ENCODE results near the gene ANKS3. TPM values are rescaled to one million over a fixed set of nuclear protein-coding genes. Genes with fewer than 3 reads are reported as not detected.

ANKS3 gene
- total and polyA plus RNA-seq, 9 donors = 6.7 to 37.4 (median 29.6) TPM

DNA sequence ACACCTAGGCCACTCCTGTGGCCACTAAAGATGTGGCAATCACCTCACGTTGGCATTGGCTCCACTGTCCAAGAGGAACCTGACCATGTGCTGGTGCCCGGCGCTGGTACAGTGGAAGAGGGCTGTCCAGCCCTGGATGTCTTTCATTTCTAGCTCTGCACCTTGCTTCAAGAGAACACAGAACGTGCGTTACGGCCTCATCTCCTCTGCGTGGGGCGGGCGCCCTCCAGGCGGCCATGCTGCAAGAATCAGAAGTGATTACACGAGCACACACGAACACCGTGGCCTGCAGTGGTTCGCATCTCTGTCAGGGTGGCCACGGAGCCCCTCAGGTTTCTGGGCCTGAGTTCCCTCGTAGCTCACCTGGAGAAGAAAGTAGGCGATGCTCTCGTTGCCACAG, 7.5 kb downstream of the ANKS3 start:
- 90 to 92% (median 91%) methylated on average over 18 of the region's 18 CpGs for WGBS, 3 donors
- intact Hi-C loops (cut with DNase I) = loop anchor here in 1 of 4 donors (10.0 kb wide), 1 partner anchor 118 kb away; the partner anchor contains the start of genes GLYR1 and UBN1
- no peaks in the 10 kb centered on the region for H3K36me3 ChIP-seq

DNA sequence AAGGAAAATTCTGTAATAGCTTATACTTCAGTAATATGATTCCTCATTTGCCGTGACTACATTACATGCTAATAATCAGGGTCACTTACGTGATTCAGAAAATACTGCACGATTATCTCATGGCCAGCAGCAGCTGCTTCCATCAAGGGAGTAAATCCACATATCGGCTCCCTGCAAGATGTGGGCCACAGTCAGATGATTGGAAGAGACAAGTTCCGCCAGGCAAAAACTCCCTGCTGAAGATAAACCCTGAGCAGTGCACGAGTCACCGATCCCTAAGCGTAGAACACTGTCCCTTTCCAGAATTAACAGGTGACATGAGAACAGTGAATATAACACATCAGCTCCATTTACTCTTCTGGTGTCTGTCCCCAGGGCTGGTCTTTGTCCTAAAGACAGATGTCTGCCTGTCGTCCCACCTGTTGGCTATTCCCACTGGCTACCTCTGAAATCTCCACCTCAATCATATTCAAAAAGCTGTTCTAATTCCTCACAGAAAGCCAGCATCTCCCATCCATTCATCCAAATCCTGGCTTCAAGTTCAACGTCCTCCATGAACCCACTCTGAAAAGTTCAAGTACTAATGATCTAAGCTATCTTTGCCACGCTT, 9.3 kb downstream of the ANKS3 start:
- no peak overlapping the region for H3K27ac ChIP-seq
- no peaks in the 10 kb centered on the region for H3K27me3 ChIP-seq
- H3K9me3 ChIP-seq = no peaks in the 10 kb centered on the region
- no peaks in the 10 kb centered on the region for H3K4me1 ChIP-seq (ENCODE audit: insufficient read depth)
- no peak for DNase-seq
- no peaks in the 10 kb centered on the region for H3K36me3 ChIP-seq
- no peak overlapping the region for H3K4me3 ChIP-seq
- 82 to 87% (median 83%) methylated on average over 11 of the region's 11 CpGs for WGBS, 3 donors
- intact Hi-C loops (cut with DNase I) = loop anchor here in 1 of 4 donors (10.0 kb wide), 1 partner anchor 120 kb away; the partner anchor contains the start of genes GLYR1 and UBN1
- TF ChIP-seq, protein P1, sequence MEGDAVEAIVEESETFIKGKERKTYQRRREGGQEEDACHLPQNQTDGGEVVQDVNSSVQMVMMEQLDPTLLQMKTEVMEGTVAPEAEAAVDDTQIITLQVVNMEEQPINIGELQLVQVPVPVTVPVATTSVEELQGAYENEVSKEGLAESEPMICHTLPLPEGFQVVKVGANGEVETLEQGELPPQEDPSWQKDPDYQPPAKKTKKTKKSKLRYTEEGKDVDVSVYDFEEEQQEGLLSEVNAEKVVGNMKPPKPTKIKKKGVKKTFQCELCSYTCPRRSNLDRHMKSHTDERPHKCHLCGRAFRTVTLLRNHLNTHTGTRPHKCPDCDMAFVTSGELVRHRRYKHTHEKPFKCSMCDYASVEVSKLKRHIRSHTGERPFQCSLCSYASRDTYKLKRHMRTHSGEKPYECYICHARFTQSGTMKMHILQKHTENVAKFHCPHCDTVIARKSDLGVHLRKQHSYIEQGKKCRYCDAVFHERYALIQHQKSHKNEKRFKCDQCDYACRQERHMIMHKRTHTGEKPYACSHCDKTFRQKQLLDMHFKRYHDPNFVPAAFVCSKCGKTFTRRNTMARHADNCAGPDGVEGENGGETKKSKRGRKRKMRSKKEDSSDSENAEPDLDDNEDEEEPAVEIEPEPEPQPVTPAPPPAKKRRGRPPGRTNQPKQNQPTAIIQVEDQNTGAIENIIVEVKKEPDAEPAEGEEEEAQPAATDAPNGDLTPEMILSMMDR (IDR thresholded peaks at IDR 0.05) = no peak
- TF ChIP-seq POLR2A (IDR thresholded peaks at IDR 0.05) (no peak), EP300 (IDR thresholded peaks at IDR 0.05) (no peak)

More for the DNA sequence above, 7.5 kb downstream of the ANKS3 start:
- no peak for DNase-seq
- Histone ChIP-seq H3K9me3 (no peaks in the 10 kb centered on the region), H3K4me3 (no peak overlapping the region), H3K27ac (no peak overlapping the region), H3K4me1 (ENCODE audit: insufficient read depth) (no peaks in the 10 kb centered on the region), H3K27me3 (no peaks in the 10 kb centered on the region)
- no peak for TF ChIP-seq EP300 (IDR thresholded peaks at IDR 0.05)
- no peak for TF ChIP-seq POLR2A (IDR thresholded peaks at IDR 0.05)
- TF ChIP-seq, protein P1 (IDR thresholded peaks at IDR 0.05) = no peak

DNA sequence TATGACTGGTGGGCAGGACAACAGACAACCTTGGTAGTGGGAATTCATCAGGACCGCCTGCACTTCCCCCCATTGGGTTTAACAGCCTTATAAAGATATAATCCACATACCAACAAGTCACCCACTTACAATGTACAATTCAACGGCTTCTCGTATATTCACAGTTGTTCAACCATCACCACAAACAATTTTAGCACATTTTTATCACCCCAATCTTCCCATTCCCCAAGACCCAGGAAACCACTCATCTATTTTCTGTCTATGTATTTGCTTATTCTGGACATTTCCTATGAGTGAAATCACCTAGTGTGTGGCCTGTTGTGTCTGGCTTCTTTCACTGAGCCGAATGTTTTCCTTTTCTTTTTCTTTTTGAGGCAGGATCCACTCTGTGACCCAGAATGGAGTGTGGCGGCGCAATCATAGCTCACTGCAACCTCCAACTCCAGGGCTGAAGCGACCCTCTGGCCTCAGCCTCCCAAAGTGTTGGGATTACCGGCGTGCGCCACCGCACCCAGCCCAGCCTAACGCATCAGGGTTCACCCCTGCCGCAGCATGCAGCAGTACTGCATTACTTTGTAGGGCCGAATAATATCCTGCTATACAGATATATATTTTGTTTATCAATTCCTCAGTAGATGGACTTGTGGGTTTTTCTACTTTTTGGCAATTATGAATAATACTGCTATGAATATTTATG, 10.9 kb downstream of the ANKS3 start:
- no peak overlapping the region for H3K4me3 ChIP-seq
- H3K9me3 ChIP-seq = no peaks in the 10 kb centered on the region
- DNase-seq = no peak
- no peaks in the 10 kb centered on the region for H3K36me3 ChIP-seq
- TF ChIP-seq POLR2A (IDR thresholded peaks at IDR 0.05) (no peak), EP300 (IDR thresholded peaks at IDR 0.05) (no peak)
- TF ChIP-seq, protein P1 (IDR thresholded peaks at IDR 0.05) = no peak
- intact Hi-C loops (cut with DNase I) = loop anchor here in 1 of 4 donors (10.0 kb wide), 1 partner anchor 122 kb away; the partner anchor contains the start of genes GLYR1 and UBN1
- no peak overlapping the region for H3K27ac ChIP-seq
- H3K27me3 ChIP-seq = no peaks in the 10 kb centered on the region
- H3K4me1 ChIP-seq (ENCODE audit: insufficient read depth) = no peaks in the 10 kb centered on the region
- WGBS, 3 donors = 94 to 95% (median 94%) methylated on average over 14 of the region's 14 CpGs

DNA sequence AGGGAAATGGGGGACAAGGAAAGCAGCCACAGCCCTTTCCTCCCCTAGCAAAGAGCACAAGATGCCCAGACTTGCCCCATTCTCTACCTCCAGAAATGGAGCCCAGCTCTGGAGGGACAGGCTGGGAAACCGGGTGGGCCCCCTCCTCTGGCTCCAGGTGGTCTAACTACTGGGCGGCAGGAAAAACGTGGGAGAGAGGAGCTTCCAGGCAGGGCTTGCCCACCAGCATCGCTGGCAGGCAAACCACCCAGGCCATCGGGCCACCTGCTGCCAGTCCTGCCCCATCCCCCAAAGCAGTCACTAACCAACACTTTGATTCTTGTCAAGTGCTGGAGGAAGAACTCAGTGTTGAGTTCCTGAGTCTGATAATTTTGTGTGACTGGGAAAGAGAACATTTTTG, 15.6 kb downstream of the ANKS3 start:
- H3K4me3 ChIP-seq = no peak overlapping the region
- no peaks in the 10 kb centered on the region for H3K4me1 ChIP-seq (ENCODE audit: insufficient read depth)
- no peaks in the 10 kb centered on the region for H3K27me3 ChIP-seq
- no peaks in the 10 kb centered on the region for H3K36me3 ChIP-seq
- TF ChIP-seq EP300 (IDR thresholded peaks at IDR 0.05) = no peak
- TF ChIP-seq, protein P1 (IDR thresholded peaks at IDR 0.05) = no peak
- no peak for TF ChIP-seq POLR2A (IDR thresholded peaks at IDR 0.05)
- no peak overlapping the region for H3K27ac ChIP-seq
- no peaks in the 10 kb centered on the region for H3K9me3 ChIP-seq
- intact Hi-C loops (cut with DNase I) = no loop called here
- no peak for DNase-seq
- 69 to 75% (median 75%) methylated on average over 5 of the region's 5 CpGs for WGBS, 3 donors
